ENCODE measurements around the gene PKD1. TPM values are rescaled to one million over a fixed set of nuclear protein-coding genes. Genes with fewer than 3 reads are reported as not detected.

The PKD1 gene
- total RNA-seq, 1 experiment from 2014 or later, result 58.9 TPM

GRCh38 chr16:2152695-2153506, 17.2 kb upstream of the PKD1 start:
- CTCF ChIA-PET, result no interaction called here
- Histone ChIP-seq H3K4me1 (ENCODE audit: insufficient read depth, low read length) (peaks cover 35% of the 10 kb centered on the region), H3K9ac (ENCODE audit: low read length) (peak overlapping the region; percentile 98), H3K9me3 (ENCODE audit: low read length) (no peaks in the 10 kb centered on the region), H3K27me3 (ENCODE audit: low read length) (no peaks in the 10 kb centered on the region), H3K4me3 (ENCODE audit: low read length) (peak overlapping the region; percentile 92), H3F3A (ENCODE audit: low read length, unreplicated experiment) (peaks cover 24% of the 10 kb centered on the region), H3K36me3 (ENCODE audit: low read depth, low read length) (peaks cover 21% of the 10 kb centered on the region), H2AFZ (ENCODE audit: low read length) (no peak overlapping the region), H3K79me2 (ENCODE audit: low read length) (peaks cover 50% of the 10 kb centered on the region), H3K9me2 (replicated peaks; ENCODE audit: low read length) (no peaks in the 10 kb centered on the region), H4K20me1 (ENCODE audit: low read length) (peaks cover 42% of the 10 kb centered on the region), H3K4me2 (ENCODE audit: low read length) (peak overlapping the region; percentile 100), H3K27ac (ENCODE audit: low read length) (peak overlapping the region; percentile 69)
- DNase-seq (peak; percentile 31), ATAC-seq (no peak)
- BruUV-seq (replicated peaks), result no TSS peak
- POLR2A ChIA-PET (ENCODE audit: unreplicated experiment), result no interaction called here
- intact Hi-C loops (cut with micrococcal nuclease), result no loop called here
- TF ChIP-seq EZH2 (IDR thresholded peaks at IDR 0.05; ENCODE audit: low read length, unreplicated experiment), result no peak
- TF ChIP-seq CTCF (conservative IDR thresholded peaks at IDR 0.05; ENCODE audit: low read depth, low read length), result no peak
- no peak for TF ChIP-seq EZH2phosphoT487 (IDR thresholded peaks at IDR 0.05; ENCODE audit: borderline replicate concordance, low read length)

GRCh38 chr16:2151188-2152091, 15.7 kb upstream of the PKD1 start:
- H3K9ac ChIP-seq (ENCODE audit: low read length), result no peak overlapping the region

More at GRCh38 chr16:2151188-2152091, 15.7 kb upstream of the PKD1 start:
- no peak overlapping the region for H3K27ac ChIP-seq (ENCODE audit: low read length)
- H3K9me2 ChIP-seq (replicated peaks; ENCODE audit: low read length), result no peaks in the 10 kb centered on the region
- H3K4me2 ChIP-seq (ENCODE audit: low read length), result peak overlapping the region; percentile 100; the same call in 1 of the 2 replicates
- ChIA-PET POLR2A (ENCODE audit: unreplicated experiment) (interaction anchor here (0.6 kb wide), 1 partner anchor 112 kb away, joined by 3 read pairs; no protein-coding TSS in a partner anchor), CTCF (interaction anchor here (0.6 to 0.7 kb wide), 2 partner anchors 43 to 111 kb away, joined by 3 to 5 read pairs; no protein-coding TSS in a partner anchor)
- H3K79me2 ChIP-seq (ENCODE audit: low read length), result peaks cover 36% of the 10 kb centered on the region
- H3K4me1 ChIP-seq (ENCODE audit: insufficient read depth, low read length), result peaks cover 31% of the 10 kb centered on the region
- no peak overlapping the region for H3K4me3 ChIP-seq (ENCODE audit: low read length)
- no TSS peak for BruUV-seq (replicated peaks)
- TF ChIP-seq CTCF (conservative IDR thresholded peaks at IDR 0.05; ENCODE audit: low read depth, low read length), result no peak
- TF ChIP-seq EZH2phosphoT487 (IDR thresholded peaks at IDR 0.05; ENCODE audit: borderline replicate concordance, low read length), result no peak
- ATAC-seq, result no peak
- peaks cover 42% of the 10 kb centered on the region for H4K20me1 ChIP-seq (ENCODE audit: low read length)
- H3K9me3 ChIP-seq (ENCODE audit: low read length), result no peaks in the 10 kb centered on the region
- no peak for DNase-seq
- peaks cover 21% of the 10 kb centered on the region for H3K36me3 ChIP-seq (ENCODE audit: low read depth, low read length)
- H3F3A ChIP-seq (ENCODE audit: low read length, unreplicated experiment), result peaks cover 24% of the 10 kb centered on the region
- H2AFZ ChIP-seq (ENCODE audit: low read length), result no peak overlapping the region
- intact Hi-C loops (cut with micrococcal nuclease), result no loop called here
- no peaks in the 10 kb centered on the region for H3K27me3 ChIP-seq (ENCODE audit: low read length)
